Muscle of back (tissue), 11 donors: ENCODE results near the gene TUBB4B. TPM values are rescaled to one million over a fixed set of nuclear protein-coding genes. Genes with fewer than 3 reads are reported as not detected.
"Not testable (repeated sequence)": the region's sequence is repeated elsewhere in the genome, so short reads cannot be mapped to it uniquely, and the experiment has no call there.

Experiments
- DNase-seq, 3 donors: peaks; one replicate each; pipeline versions ENCODE4 v3.0.0 to v3.0.0-alpha.2; 2013
- polyA plus RNA-seq, 10 donors: library from polyadenylated mRNA; unstranded; fragments of 120-200 nt; gene quantifications; one replicate each; pipeline ENCODE4 v1.2.1, GENCODE V29; 2013; ENCODE audit not compliant: insufficient read length in 10 of 10

The TUBB4B gene
- polyA plus RNA-seq, 10 donors = 125 to 258 (median 160) TPM

- no peak for DNase-seq
Observed at GRCh38 chr9:137235424-137236237, 5.5 kb upstream of the TUBB4B start.

DNA sequence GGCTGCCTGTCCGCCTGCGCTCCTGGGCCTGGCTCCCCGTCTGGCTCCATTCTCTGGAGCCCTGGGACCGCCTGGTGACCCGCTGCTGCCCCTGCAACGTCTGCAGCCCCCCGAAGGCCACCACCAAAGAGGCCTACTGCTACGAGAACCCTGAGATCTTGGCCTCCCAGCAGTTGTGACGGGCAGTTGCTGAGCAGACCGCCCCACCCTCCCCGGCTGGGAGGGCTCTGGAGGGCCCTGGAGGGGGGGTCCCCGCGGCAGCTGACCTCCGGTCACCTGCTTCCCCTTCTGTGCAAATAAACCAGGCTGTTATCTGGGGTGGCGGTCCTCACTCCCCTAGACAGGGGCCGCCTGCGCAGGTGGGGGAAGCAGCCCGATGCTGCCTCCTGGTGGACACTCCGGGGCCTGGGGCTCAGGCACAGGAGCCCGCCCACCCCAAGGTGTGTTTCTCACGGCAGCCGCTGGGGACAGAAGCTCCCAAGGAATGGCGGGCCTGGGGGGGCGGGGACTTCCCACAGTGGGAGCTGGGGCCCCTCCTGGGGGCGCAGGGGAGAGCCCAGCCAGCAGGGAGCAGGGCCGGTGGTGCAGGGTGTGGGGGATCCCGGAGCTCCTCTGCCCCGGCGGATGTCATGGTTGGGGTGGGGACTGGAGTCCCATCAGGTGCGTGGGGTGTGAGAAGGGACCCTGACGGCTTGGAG is 4.7 kb upstream of the TUBB4B start:
- DNase-seq = peak; percentile 68 to 83 (median 77)

- DNase-seq = no peak
Observed at GRCh38 chr9:137236936-137237421, 4.1 kb upstream of the TUBB4B start.

GRCh38 chr9:137237759-137238726 is 3.0 kb upstream of the TUBB4B start:
- peak in 2 of 3 donors; percentile 59 to 64 for DNase-seq

- not testable (repeated sequence) for DNase-seq
Observed at GRCh38 chr9:137239541-137240200, 1.4 kb upstream of the TUBB4B start.

DNA sequence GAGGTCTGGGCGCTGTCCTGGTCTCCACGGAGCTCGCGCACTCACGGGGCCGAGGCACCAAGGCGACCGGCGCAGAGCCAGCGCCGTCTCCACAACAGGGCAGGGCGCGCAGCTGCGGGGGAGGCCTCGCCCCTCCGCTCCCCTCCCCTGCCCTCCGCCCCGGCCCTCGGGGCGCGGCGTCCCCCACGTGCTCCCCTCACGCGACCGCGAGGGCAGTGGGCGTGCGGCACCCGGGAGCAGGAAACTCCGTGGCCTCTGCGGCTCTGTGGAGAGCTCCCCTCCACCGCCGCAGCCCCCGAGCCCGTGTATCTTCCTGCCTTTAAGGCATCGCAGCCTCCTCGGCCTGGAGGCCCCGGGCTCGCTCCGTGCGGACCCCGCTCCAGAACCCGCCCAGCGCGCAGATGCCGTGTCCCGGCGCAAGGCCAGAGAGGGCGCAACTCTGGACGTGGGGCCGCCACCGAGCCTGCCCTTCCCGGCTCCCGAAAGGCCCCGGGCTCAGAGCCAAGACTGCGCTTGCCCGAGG is 708 bp upstream of the TUBB4B start:
- DNase-seq = peak in 2 of 3 donors; percentile 65 to 88

DNA sequence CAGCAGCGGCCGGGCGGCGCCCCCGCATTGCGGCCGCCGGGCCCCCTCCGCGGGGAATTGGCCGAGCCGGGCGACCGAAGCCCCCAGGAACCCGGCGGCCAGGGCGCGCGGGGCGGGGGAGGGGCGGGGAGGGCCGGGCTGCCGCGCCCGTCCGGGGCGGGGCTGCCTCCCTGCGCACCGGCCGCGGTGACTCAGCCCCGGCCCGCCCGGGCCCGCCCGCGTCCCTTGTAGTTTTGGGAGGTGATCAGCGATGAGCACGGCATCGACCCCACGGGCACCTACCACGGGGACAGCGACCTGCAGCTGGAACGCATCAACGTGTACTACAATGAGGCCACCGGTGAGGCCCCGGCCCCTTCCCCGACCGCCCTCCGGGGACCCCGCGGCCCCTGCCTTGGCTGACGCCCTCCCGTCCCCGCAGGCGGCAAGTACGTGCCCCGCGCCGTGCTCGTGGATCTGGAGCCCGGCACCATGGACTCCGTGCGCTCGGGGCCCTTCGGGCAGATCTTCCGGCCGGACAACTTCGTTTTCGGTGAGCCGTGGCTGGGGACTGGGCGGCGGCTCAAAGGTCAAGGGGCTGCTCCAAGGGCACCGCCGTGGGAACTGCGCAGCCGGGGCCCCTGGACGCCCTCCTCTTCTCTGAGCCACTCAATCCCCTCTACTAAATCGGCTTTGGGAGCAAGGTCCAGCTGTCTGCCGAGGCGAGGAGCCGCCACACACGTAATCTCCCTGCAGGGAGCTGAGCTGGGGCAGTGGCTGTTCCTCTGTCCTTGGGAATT is 592 bp downstream of the TUBB4B start:
- peak in 1 of 3 donors; percentile 54 for DNase-seq

GRCh38 chr9:137242269-137243203 is 1.4 kb downstream of the TUBB4B start:
- DNase-seq = no peak

- not testable (repeated sequence) for DNase-seq
Observed at GRCh38 chr9:137243266-137243625, 2.2 kb downstream of the TUBB4B start.

DNA sequence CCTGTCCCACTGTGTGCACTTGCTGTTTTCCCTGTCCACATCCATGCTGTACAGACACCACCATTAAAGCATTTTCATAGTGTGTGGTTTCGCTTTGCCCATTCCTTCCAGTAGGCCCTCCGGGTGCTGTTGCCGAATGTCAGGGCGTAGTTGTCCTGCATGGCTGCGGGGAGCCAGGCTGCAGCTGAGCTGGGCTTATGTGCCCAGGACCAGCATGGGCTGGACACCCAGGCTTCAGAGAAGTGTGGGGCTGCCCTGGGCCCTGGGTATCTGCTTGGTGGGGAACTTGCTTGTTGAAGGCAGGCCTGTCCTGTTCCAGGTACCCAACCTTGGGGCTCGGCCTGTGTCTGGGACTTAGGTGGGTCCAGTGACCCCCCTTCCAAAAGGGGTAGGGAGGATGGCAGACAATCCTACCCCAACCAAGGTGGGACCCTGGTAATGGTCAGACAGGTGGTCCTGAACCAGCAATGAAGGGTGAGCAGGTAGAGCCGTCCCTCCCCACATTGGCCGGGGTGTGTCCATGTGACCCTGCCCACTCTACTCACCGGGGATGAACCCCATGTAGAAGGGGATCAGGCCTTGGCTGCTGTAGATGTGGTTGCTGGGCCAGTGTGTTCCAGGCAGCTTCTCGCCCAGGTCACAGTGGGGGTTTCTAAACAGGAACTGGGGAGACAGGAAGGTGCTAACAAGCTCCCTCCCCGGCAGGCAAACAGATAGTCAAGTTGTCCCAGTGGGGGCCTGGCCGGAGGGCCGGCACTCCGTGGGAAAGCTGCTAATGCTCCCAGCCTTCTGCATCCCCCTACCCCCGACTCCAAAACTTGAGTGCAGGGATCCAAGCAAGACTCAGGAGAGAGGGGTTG is 2.8 kb downstream of the TUBB4B start:
- no peak for DNase-seq

DNA sequence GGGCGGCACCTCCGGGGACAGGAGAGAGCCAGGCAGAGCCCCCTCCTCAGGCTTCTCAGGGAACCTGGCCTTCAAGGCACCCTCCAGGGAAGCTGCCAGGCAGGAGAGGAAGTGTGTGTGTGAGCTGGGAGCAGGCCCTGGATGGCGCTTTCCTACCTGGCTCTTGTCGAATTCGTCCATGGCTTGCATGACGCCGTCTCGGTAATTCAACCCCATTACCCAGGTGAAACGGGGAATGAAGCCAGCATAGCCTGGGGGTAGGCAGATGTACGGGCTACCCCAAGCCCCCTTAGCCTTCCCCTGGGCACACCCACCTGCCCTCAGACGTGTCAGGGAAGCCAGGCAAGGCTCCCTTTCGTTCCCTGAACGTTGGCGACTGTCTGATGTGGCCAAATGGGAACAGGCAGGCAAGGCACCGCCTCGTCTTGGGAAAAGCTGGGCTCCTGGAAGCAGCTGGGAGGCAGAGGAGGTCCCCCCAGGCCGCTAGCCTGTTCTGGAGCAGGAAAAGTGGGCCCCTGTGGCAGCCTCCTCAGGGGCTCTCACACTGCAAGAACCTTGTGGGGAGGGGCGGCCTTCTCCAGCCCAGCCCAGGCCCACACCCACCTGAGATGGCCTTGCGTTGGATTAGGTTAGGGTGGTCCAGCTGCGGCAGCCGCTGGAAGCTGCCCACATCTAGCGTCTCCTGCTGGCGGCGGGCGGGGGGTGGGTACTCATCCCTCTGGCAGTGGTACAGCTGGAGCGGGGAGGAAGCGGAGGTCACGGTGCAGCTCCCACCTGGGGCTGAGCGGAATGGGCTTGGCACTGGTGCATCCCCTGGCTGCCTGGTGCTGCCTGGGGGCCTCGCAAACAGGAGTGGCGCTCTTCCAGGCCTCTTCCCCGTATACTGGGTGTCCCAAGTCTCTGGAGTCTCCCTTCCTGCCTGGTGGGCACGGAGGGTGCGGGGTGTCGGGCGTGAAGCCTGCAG is 3.7 kb downstream of the TUBB4B start:
- DNase-seq = no peak

GRCh38 chr9:137245450-137246421 is 4.6 kb downstream of the TUBB4B start:
- DNase-seq = no peak

DNA sequence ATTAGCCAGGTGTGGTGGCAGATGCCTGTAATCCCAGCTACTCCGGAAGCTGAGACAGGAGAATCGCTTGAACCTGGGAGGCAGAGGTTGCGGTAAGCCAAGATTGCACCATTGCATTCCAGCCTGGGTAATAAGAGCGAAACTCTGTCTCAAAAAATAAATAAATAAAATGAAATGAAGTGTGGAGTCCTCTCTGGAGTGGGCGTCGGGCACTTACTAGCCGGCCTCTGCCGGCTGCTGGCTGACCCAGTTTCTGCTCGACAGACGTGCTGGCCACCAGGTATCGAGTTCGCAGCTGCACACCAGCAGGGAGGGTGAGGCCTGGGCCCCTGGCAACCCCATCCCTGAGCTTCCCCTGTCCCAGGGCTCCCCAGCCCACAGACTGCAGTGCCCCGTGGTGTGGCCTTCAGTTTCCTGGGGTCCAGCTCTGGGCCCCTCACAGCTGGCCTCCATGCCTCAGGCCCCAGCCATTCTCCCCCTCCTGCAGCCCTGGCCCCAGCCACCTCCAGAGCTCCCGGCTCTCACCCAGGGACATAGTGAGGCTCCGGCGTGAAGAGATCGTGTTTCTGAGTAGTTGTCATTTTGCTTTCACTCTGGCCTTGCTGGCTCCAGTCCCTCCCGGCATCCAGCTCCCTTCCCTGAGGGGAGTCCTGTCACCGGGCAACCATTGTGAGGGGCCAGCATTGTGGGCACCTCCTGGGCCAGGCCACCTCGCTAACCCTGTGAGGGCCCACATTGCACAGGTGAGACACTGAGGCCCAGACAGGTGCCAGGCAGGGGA is 6.2 kb downstream of the TUBB4B start:
- DNase-seq = no peak

DNA sequence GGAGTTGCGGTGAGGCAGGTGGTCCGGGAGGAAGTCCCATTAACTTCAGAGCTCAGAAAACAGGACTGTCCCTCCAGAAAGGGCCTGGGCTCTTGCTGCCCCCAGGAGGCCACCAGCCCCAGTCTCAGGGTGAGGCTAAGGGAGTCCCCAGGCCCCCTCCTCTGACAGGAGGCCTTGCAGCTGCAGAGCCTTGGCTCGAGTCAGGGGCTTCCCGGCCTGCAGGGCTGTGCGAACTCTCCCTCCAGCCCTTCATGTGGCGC is 6.8 kb downstream of the TUBB4B start:
- no peak for DNase-seq
